ENCODE results near the gene USP47.
A peak's percentile ranks its signal among the peaks of the same experiment; 100 is the strongest.

USP47 gene

DNA sequence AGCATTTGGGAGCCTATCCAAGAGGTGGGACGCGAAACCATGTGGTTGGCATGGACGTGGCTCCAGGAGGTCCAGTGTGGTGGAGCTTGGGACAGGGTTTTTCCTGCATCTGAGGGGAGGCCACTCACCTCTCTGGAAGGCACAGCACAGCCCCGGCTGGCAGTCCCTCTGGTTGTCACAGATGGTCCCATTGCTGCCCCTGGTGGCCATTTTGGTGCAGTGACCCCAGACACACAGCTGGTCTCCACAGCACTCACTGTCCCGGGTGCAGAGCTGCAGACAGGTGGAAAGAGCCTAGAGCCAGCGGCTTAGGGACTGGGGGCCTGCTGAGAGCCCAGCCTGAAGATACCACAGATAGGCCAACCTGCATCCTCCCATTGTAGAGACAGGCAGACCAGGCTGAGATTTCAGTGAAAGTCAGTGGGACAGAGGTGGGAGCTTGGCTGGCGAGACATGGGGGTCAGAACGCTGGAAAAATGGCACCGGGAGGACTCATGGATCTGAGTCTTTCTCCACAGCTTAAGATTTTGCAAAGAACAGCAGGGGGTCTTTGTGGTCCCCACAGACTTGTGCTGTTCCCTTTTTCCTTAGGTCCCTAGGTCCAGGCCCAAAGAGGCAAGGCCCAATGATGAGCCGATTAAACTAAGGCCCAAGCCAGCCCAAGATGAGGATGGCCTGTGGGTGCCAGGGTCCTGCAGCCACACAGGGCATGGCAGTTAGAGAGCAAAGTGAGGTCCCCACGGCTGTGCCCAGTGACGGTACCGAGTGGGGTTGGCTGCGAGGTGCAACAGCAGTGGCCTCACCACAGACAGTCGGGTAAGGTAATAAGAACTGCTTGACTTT is 125.3 kb downstream of the USP47 start:
- TF ChIP-seq CTCF (conservative IDR thresholded peaks at IDR 0.05) (peak; percentile 94), ZFX (IDR thresholded peaks at IDR 0.05) (no peak)
- H3K27ac ChIP-seq = no peak overlapping the region

GRCh38 chr11:11967669-11968510 is 126.1 kb downstream of the USP47 start:
- TF ChIP-seq CTCF (conservative IDR thresholded peaks at IDR 0.05) (no peak), ZFX (IDR thresholded peaks at IDR 0.05) (no peak)
- no peak overlapping the region for H3K27ac ChIP-seq

GRCh38 chr11:11968511-11969280 is 126.9 kb downstream of the USP47 start:
- TF ChIP-seq ZFX (IDR thresholded peaks at IDR 0.05) = no peak
- no peak for TF ChIP-seq CTCF (conservative IDR thresholded peaks at IDR 0.05)
- no peak overlapping the region for H3K27ac ChIP-seq

GRCh38 chr11:11969380-11970215 is 127.8 kb downstream of the USP47 start:
- H3K27ac ChIP-seq = no peak overlapping the region
- TF ChIP-seq CTCF (conservative IDR thresholded peaks at IDR 0.05) = no peak
- TF ChIP-seq ZFX (IDR thresholded peaks at IDR 0.05) = no peak

DNA sequence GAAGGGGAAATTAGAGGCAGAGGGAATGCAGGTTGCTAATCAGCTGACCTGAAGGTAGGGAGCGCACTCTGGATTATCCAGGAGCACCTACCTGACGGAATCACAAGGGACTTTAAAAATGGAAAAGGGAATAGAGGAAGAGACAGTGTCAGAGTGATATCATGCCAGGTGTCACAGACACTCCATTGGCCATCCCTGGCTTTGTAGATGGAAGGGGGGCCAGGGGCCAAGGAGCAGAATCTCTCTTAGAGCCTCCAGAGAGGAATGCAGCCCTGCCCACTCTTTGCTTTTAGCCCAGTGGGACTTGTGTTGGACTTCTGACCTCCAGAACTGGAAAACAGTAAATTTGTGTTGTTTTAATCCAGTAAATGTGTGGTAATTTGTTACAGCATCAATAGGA is 128.8 kb downstream of the USP47 start:
- TF ChIP-seq ZFX (IDR thresholded peaks at IDR 0.05) (no peak), CTCF (conservative IDR thresholded peaks at IDR 0.05) (no peak)
- no peak overlapping the region for H3K27ac ChIP-seq

DNA sequence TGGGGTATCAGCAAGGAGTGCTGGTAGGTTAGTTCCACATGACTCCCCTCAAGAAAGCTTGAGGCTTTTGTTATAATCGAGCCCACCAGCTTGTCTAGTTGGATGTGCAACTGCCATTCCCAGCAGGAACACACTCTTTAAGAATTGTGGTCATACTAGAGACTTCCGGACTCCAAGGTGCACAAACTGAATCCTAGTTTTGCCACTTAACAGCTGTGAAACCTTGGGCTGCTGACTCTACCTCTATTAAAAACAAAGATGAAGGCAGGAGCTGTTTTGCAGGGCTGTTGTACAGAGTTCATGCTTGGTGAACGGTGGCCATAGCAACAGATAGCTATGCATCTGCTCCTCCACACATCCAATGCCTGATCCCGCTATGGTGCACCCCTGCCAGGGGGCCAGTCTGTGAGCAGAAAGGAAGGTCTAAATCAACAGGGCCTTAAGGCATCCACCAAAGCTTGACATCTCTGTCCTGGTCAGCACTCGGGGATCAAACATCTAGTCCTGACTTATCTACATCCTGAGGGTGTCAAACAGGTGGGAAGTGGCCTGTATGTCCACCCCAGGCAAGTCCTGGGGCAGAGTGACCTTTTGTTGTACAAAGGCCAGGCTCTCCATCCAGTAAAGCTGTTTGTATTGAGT is 130.3 kb downstream of the USP47 start:
- no peak overlapping the region for H3K27ac ChIP-seq
- no peak for TF ChIP-seq ZFX (IDR thresholded peaks at IDR 0.05)
- no peak for TF ChIP-seq CTCF (conservative IDR thresholded peaks at IDR 0.05)
